NT2/D1 (cell line): ENCODE results near the gene C12orf57.
A peak's percentile ranks its signal among the peaks of the same experiment; 100 is the strongest.

Source experiments
- DNase-seq: peaks from one replicate; pipeline ENCODE4 v3.0.0-alpha.2; 2011; ENCODE audit warnings: low read depth, low spot score
- H3K27me3 ChIP-seq: 2 replicates; pipeline ENCODE4 v1.6.0; 2011; ENCODE audit warnings: mild to moderate bottlenecking; ENCODE audit not compliant: insufficient read length, insufficient read depth
- H3K36me3 ChIP-seq: 2 replicates; pipeline ENCODE4 v1.6.1; 2011; ENCODE audit warnings: mild to moderate bottlenecking, low read length, mixed read lengths; ENCODE audit not compliant: insufficient read depth, insufficient read length
- H3K4me1 ChIP-seq: 2 replicates; pipeline ENCODE4 v1.5.1; 2011; ENCODE audit not compliant: insufficient read depth, insufficient read length
- H3K4me3 ChIP-seq: 2 replicates; pipeline ENCODE4 v1.5.1; 2011; ENCODE audit warnings: low read depth; ENCODE audit not compliant: insufficient read length
- H3K9ac ChIP-seq: 2 replicates; pipeline ENCODE4 v1.6.0; 2011; ENCODE audit warnings: low read depth; ENCODE audit not compliant: insufficient read length
- H3K9me3 ChIP-seq: 2 replicates; pipeline ENCODE4 v1.5.1; 2011; ENCODE audit warnings: mild to moderate bottlenecking, low read length; ENCODE audit not compliant: insufficient read depth
- SUZ12 ChIP-seq: IDR thresholded peaks from 2 replicates; pipeline ENCODE4 v1.6.1; 2011; ENCODE audit not compliant: insufficient read length, insufficient read depth; ENCODE audit errors: extremely low read depth
- YY1 ChIP-seq: IDR thresholded peaks from 2 replicates; pipeline ENCODE4 v1.6.1; 2011; ENCODE audit not compliant: insufficient read length, insufficient read depth
- ZNF274 ChIP-seq: IDR thresholded peaks from 2 replicates; pipeline ENCODE4 v1.6.1; 2011; ENCODE audit warnings: mild to moderate bottlenecking, low read depth, low read length

The C12orf57 gene

DNA sequence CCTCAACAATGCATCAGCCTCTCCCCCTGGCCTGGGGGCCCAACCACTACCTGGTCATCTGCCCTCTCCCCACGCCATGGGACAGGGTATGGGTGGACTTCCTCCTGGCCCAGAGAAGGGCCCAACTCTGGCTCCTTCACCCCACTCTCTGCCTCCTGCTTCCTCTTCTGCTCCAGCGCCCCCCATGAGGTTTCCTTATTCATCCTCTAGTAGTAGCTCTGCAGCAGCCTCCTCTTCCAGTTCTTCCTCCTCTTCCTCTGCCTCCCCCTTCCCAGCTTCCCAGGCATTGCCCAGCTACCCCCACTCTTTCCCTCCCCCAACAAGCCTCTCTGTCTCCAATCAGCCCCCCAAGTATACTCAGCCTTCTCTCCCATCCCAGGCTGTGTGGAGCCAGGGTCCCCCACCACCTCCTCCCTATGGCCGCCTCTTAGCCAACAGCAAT lies 7.6 kb upstream of the C12orf57 start:
- Histone ChIP-seq H3K36me3 (peaks cover 86% of the 10 kb centered on the region), H3K9ac (no peak overlapping the region), H3K4me1 (peaks cover 20% of the 10 kb centered on the region), H3K27me3 (no peaks in the 10 kb centered on the region), H3K9me3 (no peaks in the 10 kb centered on the region), H3K4me3 (no peak overlapping the region)
- DNase-seq, result no peak
- TF ChIP-seq YY1, result no peak
- no peak for TF ChIP-seq ZNF274
- TF ChIP-seq SUZ12, result no peak

DNA sequence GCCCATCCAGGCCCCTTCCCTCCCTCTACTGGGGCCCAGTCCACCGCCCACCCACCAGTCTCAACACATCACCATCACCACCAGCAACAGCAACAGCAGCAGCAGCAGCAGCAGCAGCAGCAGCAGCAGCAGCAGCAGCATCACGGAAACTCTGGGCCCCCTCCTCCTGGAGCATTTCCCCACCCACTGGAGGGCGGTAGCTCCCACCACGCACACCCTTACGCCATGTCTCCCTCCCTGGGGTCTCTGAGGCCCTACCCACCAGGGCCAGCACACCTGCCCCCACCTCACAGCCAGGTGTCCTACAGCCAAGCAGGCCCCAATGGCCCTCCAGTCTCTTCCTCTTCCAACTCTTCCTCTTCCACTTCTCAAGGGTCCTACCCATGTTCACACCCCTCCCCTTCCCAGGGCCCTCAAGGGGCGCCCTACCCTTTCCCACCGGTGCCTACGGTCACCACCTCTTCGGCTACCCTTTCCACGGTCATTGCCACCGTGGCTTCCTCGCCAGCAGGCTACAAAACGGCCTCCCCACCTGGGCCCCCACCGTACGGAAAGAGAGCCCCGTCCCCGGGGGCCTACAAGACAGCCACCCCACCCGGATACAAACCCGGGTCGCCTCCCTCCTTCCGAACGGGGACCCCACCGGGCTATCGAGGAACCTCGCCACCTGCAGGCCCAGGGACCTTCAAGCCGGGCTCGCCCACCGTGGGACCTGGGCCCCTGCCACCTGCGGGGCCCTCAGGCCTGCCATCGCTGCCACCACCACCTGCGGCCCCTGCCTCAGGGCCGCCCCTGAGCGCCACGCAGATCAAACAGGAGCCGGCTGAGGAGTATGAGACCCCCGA lies 7.0 kb upstream of the C12orf57 start:
- H3K9ac ChIP-seq, result peak overlapping the region; percentile 99
- no peaks in the 10 kb centered on the region for H3K27me3 ChIP-seq
- H3K4me1 ChIP-seq, result peaks cover 25% of the 10 kb centered on the region
- no peak for DNase-seq
- H3K4me3 ChIP-seq, result peak overlapping the region; percentile 73
- peaks cover 93% of the 10 kb centered on the region for H3K36me3 ChIP-seq
- no peaks in the 10 kb centered on the region for H3K9me3 ChIP-seq
- no peak for TF ChIP-seq ZNF274
- TF ChIP-seq YY1, result no peak
- TF ChIP-seq SUZ12, result no peak

DNA sequence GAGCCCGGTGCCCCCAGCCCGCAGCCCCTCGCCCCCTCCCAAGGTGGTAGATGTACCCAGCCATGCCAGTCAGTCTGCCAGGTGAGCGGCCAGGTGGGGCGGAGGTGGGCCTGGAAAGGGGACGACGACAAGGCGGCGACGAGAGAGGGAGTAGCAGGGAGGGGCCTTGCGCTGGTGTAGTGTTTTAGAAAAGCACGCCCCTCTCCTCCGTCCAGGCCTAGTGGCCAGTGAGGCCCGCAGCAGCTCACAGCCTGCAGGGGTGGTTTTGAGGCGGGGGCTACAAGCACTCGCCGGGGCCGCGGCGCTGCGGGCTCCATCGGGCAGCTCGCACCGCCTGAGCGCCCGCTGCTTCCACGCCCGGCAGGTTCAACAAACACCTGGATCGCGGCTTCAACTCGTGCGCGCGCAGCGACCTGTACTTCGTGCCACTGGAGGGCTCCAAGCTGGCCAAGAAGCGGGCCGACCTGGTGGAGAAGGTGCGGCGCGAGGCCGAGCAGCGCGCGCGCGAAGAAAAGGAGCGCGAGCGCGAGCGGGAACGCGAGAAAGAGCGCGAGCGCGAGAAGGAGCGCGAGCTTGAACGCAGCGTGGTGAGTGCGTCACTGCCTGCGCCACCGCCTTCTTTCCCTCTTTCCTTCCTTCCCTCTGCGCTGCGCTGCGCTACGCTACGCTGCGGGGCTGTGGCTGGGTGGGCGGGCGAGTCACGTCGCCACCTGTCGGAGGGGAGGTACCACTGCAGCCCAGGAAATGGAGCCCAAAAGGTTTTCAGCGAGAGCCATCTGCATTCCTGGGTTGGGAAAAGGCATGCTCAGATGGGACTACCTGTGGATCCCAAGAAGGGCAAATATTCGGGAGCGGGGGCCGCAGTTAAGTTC lies 6.1 kb upstream of the C12orf57 start:
- H3K9ac ChIP-seq, result peak overlapping the region; percentile 99
- peak; percentile 100 for DNase-seq
- peak overlapping the region; percentile 73 for H3K4me3 ChIP-seq
- H3K27me3 ChIP-seq, result no peaks in the 10 kb centered on the region
- H3K9me3 ChIP-seq, result no peaks in the 10 kb centered on the region
- TF ChIP-seq ZNF274 (no peak), YY1 (peak; percentile 40)
- peaks cover 25% of the 10 kb centered on the region for H3K4me1 ChIP-seq
- H3K36me3 ChIP-seq, result peaks cover 92% of the 10 kb centered on the region

DNA sequence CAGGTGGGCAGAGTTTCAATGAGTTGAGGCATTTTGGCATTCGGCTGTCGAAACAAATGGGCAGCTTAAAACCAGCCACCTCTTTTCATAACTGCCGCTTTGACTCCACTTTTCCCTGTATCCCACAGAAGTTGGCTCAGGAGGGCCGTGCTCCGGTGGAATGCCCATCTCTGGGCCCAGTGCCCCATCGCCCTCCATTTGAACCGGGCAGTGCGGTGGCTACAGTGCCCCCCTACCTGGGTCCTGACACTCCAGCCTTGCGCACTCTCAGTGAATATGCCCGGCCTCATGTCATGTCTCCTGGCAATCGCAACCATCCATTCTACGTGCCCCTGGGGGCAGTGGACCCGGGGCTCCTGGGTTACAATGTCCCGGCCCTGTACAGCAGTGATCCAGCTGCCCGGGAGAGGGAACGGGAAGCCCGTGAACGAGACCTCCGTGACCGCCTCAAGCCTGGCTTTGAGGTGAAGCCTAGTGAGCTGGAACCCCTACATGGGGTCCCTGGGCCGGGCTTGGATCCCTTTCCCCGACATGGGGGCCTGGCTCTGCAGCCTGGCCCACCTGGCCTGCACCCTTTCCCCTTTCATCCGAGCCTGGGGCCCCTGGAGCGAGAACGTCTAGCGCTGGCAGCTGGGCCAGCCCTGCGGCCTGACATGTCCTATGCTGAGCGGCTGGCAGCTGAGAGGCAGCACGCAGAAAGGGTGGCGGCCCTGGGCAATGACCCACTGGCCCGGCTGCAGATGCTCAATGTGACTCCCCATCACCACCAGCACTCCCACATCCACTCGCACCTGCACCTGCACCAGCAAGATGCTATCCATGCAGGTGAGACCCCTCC lies 5.2 kb upstream of the C12orf57 start:
- peak overlapping the region; percentile 99 for H3K9ac ChIP-seq
- H3K4me1 ChIP-seq, result peaks cover 25% of the 10 kb centered on the region
- no peak for TF ChIP-seq SUZ12
- no peak for TF ChIP-seq YY1
- TF ChIP-seq ZNF274, result no peak
- H3K9me3 ChIP-seq, result no peaks in the 10 kb centered on the region
- H3K27me3 ChIP-seq, result no peaks in the 10 kb centered on the region
- H3K36me3 ChIP-seq, result peaks cover 84% of the 10 kb centered on the region
- no peak for DNase-seq
- peak overlapping the region; percentile 73 for H3K4me3 ChIP-seq

DNA sequence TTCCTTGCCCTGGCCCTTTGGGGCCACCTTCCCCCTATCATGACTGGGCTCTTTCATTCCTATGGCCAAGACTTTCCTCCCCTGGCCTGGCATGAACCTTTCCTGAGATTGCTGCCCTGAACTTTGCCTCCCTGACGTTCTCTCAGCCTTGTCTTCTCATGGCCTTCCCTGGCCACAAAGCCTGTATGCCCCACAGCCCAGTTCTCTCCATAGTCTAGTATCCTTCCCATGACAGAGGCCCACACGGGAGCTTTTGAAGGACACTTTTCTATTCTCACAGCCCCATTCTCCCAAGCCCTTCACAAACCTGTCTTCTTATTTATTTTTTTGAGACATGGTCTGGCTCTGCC lies 4.7 kb upstream of the C12orf57 start:
- Histone ChIP-seq H3K4me3 (no peak overlapping the region), H3K9ac (peak overlapping the region; percentile 99), H3K9me3 (no peaks in the 10 kb centered on the region), H3K27me3 (no peaks in the 10 kb centered on the region), H3K4me1 (peaks cover 25% of the 10 kb centered on the region), H3K36me3 (peaks cover 78% of the 10 kb centered on the region)
- no peak for DNase-seq
- TF ChIP-seq ZNF274, result no peak
- no peak for TF ChIP-seq YY1
- no peak for TF ChIP-seq SUZ12

DNA sequence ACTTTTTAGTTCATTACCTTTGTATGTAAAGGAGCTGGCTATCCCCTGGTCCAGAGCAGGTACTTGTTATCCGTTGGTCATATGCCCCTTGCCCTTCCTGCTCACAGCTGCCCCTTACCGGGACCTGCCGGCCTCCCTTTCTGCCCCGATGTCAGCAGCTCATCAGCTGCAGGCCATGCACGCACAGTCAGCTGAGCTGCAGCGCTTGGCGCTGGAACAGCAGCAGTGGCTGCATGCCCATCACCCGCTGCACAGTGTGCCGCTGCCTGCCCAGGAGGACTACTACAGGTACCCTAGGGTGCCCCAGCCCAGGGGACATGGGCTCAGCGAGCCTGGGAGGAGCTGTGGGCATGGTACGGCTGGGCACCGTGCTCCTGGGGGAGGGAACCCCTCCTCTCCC lies 2.6 kb upstream of the C12orf57 start:
- Histone ChIP-seq H3K27me3 (no peaks in the 10 kb centered on the region), H3K9ac (peak overlapping the region; percentile 12), H3K9me3 (no peaks in the 10 kb centered on the region), H3K36me3 (peaks cover 66% of the 10 kb centered on the region), H3K4me1 (peaks cover 33% of the 10 kb centered on the region), H3K4me3 (no peak overlapping the region)
- TF ChIP-seq ZNF274 (no peak), SUZ12 (no peak), YY1 (no peak)
- no peak for DNase-seq
